Transverse colon (tissue), 4 donors: ENCODE measurements around the gene HDAC4.

ENCODE experiments used
- POLR2A ChIP-seq: fragments of 450-650 bp; IDR thresholded peaks from one replicate; pipeline ENCODE4 v1.6.1; 2016; ENCODE audit warnings: antibody characterized with exemption, mild to moderate bottlenecking, moderate library complexity
- POLR2AphosphoS5 ChIP-seq, 3 donors: sonication (generic); formaldehyde crosslinking; IDR thresholded peaks; one replicate each; pipeline ENCODE4 v1.6.1; 2016; ENCODE audit warnings: antibody characterized with exemption in 3 of 3
- TF ChIP-seq, protein P1 (sequence below), 5 experiments: fragments of 200-600 bp in 3 of 5; fragments of 450-650 bp in 2 of 5; sonication (generic) in 3 of 5; IDR thresholded peaks; 1 replicate in 2 of 5; 2 replicates in 3 of 5; pipeline ENCODE4 v1.5.1; 2016 to 2017; ENCODE audit warnings: antibody characterized with exemption in 5 of 5, inconsistent platforms in 3 of 5, mild to moderate bottlenecking in 2 of 5, moderate library complexity in 1 of 5

DNA sequence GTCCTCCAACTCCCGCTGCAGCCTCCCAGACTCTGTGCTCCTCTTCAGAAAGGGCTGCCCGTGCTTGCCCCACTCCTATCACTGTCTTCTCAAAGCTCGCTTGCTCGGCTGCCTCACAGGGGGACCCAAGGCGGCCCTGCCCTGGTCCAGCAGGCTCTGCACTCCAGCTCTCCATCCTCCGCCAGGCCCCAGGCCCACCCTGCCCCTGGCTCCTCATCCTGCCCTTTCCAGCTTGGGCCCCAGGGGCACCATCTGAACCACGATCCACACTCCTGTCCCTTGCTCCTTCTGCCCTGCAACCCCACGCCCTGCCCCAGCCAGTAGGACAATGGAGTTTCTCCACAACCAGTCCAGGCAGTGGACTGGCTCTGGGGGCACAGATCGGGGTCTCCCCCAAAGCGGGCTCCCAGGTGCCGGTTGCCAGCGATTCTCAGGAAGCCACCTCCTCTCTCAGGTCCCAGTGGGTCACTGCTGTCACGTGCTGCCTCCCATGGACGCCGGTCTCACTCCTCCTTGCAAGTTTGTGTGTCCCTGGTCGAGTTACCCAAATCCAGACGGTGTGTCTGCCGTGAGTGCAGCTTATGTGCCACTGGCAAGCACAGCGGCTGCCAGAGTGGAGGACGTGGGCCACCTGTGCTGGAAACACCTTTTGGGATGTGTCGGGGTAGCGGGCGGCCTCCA is 238.5 kb downstream of the HDAC4 start:
- TF ChIP-seq, protein P1, sequence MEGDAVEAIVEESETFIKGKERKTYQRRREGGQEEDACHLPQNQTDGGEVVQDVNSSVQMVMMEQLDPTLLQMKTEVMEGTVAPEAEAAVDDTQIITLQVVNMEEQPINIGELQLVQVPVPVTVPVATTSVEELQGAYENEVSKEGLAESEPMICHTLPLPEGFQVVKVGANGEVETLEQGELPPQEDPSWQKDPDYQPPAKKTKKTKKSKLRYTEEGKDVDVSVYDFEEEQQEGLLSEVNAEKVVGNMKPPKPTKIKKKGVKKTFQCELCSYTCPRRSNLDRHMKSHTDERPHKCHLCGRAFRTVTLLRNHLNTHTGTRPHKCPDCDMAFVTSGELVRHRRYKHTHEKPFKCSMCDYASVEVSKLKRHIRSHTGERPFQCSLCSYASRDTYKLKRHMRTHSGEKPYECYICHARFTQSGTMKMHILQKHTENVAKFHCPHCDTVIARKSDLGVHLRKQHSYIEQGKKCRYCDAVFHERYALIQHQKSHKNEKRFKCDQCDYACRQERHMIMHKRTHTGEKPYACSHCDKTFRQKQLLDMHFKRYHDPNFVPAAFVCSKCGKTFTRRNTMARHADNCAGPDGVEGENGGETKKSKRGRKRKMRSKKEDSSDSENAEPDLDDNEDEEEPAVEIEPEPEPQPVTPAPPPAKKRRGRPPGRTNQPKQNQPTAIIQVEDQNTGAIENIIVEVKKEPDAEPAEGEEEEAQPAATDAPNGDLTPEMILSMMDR (IDR thresholded peaks at IDR 0.05) = no peak
- TF ChIP-seq POLR2AphosphoS5 (IDR thresholded peaks at IDR 0.05) (no peak), POLR2A (no peak)
